GM15510 (cell line): ENCODE results near the gene HES3.

ENCODE experiments used
- POLR2A ChIP-seq: IDR thresholded peaks from 3 replicates; pipeline ENCODE4 v1.6.1; 2011; ENCODE audit warnings: borderline replicate concordance; ENCODE audit not compliant: insufficient read length; ENCODE audit errors: extremely low read depth

HES3 gene

DNA sequence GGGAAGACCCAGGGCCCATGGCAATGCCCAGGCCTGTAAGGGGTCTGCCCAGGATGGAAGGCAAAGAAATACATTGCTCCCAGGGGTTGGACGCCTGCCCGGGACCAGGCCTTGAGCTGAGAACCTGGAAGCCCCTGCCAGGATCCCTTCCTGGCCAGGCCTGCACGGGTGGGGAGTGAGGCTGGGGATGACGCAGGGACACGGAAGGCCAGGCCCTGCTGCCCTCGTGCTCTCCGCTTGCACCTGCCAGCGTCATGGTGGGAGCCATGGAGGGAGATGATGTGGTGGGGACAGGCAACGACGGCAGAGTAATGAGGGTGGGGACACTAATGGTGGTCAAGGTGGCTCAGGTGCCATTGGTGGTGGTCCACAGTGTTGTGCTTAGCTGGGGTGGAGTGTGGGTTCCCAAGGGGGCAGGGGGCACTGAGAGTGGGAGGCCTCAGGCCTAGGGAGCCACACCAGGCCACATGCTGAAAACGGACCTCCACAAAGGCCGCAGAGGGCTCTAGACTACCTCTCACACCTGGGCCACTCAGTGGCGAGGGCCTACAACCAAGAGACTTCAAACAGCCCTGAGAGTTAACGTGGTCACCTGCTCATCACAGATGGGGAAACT, 4.3 kb downstream of the HES3 start:
- TF ChIP-seq POLR2A = no peak

DNA sequence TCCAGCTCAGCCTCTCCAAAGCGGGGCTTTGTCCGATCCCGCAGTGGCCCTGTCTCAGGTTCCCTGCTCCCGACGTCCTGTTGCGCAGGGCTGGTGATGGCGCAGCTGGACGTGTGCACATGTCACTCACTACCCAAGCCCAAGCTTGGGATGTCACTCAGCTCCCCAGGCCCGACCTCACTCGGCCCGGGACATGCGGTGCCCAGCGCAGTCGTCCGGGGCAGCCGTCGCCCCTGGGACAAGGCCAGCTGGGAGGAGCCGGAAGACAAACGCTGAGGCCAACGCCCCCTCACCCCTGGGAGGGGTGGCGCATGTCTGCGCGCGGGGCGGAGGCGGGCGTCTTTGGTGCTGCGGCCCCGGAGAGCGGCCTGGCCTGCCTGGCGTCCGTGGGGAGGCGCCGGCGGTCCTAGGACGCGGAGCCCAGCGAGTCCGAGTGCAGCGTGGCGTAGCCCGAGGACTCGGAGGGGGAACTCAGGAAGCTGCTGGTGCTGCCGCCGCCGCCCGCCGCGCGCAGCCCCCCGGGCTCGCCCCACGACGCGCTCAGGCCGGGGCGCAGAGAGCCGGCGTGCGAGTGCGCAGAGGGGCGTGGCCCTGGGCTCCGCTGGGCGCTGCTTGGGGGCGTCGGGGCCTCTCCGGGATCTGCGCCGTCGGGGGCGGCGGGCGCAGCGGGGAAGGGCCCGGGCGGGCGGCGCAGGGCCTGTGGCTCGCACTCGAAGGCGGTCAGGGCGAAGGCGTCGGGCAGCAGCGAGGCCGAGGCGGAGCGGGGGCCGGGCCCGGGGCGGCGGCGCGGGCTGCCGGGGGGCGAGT, 5.2 kb downstream of the HES3 start:
- TF ChIP-seq POLR2A = no peak

DNA sequence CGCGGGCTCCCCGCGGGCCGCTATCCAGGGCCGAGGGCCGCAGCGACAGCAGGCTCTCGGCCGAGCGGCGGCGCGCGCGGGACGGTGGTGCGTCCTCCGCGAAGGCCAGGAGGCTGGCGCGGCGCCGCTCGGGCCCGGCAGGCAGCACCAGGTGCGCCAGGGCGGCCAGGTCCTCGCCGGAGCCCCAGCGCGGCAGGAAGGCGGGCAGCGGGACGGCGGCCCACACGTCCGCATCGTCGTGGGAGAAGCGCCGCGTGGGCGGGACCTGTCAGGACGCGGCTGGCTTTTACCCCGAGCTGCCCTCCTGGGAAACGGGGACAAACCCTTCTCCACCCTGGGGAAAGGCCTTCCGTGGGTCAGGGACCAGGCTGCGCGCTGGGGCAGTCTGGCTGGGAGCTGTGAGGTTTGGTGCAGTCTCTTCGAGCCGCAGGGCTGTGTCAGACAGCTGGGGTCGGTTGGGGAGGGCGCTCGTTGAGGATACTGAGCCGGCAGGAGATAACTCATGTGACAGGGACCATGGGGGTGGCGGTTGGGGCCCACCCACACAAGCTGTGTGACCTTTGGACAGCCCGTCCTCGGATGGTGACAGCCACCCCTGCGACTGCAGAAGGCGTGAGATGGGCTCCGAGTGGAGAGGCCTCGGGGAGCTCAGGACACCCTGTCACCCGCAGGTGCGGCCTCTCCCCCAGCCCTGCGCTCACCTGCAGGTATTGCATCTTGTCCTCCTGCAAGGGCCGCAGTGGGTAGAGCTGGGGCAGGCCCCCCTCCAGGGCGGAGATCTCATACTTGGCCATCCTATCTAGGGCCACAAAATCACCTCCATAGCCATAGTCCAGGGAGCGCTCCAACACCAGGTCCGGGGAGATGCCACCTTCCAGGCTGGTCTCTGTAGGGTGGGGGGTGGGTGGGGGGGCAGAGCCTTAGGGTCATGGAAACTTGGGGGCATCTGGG, 6.0 kb downstream of the HES3 start:
- TF ChIP-seq POLR2A = no peak

DNA sequence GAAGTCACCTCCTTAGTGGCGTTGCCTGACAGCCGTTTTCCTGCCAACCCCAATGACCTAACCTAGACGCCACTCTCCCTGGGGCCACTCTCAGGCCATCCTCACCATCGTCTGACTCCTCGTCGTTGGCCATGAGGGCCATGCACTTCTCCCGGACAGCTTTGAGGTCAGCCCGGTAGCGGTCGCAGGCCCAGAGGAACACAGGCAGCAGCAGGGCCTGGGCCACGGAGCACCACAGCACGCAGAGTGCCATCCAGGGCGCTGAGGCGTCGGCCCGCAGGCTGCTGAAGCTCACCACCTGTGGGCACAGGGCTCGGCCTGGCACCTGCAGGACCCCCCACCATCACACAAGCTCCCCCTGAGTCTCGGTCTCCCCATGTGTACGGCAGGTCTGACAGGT, 7.3 kb downstream of the HES3 start:
- TF ChIP-seq POLR2A = no peak

DNA sequence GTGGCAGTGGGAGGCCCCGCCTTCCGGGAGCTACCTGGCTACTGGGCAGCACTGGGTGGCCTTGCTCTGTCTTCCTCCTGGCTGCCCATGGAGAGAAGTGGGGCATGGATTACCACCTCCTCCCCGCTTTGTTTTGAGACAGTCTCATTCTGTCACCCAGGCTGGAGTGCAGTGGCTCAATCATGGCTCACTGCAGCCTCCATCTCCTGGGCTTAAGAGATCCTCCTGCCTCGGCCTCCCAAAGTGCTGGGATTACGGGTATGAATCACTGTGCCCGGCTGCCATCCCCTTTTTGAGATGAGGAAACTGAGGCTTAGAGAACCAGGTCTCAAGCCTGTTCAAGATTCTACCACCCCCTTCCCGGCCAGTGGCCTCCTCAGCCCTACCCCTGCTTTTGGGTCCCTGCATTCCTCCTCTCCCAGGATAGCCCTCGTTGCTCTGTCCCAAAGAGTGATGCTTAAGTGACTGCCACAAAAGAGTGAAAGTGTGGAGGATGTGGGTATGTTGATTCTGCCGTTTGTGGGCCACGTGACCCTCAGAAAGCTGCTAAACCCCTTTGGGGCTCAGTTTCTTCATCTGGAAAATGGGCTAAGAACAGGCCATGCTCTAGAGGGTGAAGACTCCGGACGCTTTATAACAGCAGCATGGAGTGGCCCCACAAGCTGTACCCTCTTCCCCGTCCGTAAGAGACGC, 7.8 kb downstream of the HES3 start:
- no peak for TF ChIP-seq POLR2A

DNA sequence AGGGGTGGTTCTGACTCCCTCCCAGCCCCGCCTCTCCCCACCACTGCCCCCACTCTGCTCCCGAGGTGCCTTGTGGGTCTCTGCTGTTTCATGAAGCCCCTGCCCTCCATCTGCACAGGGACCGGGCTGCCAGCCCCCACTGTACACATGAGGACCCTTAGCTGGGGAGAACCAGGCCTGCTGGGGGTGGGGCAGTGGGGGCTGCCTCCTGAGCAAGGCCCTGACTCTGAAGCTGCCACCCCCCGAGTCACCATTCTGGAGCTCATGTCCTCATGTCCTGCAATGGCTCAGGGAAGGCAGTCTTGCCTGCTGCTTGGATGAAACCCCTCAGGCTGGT, 8.4 kb downstream of the HES3 start:
- no peak for TF ChIP-seq POLR2A

DNA sequence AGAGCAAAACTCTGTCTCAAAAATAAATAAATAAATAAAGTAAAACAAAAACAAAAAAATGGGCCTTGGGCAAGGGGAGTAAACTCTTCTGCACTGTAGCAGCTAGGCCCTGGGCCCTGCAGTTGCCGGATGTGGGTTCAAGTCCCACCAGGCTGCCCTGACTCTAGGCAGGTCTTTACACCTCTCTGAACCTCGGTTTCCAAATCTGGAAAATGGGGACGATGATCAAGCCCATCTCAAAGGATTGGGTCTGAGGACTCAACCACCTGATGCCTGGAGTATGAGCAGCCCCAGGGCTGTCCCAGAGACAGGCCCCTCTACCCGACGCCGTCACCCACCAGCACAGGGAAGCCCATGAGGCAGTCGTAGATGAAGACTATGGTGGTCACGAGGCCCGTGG, 9.4 kb downstream of the HES3 start:
- no peak for TF ChIP-seq POLR2A

DNA sequence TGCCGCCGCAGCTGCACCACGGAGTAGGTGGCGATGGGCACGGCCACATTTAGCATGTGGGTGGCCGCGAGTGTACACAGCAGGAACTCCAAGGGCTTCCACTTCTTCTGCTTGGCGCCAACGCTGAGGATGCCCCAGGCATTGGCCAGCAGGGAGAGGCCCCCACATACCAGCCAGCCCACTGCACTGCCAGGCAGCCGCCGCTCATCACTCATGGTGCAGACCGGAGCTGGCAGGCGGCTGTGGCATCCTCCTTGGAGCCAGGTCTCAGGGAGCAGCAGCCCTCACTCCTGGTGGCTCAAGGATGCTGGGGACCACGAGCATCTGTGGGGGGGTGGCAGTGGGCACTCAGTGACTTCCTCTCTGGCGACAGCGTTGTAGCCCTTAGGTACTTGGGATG, 10.7 kb downstream of the HES3 start:
- TF ChIP-seq POLR2A = no peak

DNA sequence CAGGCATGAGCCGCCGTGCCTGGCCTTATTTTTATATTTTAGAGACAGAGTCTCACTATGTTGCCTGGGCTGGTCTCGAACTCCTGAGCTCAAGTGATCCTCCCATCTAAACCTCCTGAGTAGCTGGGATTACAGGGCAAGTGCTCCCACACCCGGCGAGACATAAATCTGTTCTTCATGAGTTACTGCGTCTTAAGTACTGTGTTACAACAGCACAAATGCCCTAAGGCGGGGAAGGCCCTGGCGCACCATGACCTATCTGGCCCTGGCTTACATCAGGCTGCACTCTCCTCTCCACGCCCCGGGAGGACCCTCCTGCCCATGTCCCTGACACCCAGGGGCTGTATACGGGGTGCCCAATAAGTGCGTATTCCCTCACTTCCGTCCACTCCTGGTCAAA, 12.7 kb downstream of the HES3 start:
- TF ChIP-seq POLR2A = no peak

DNA sequence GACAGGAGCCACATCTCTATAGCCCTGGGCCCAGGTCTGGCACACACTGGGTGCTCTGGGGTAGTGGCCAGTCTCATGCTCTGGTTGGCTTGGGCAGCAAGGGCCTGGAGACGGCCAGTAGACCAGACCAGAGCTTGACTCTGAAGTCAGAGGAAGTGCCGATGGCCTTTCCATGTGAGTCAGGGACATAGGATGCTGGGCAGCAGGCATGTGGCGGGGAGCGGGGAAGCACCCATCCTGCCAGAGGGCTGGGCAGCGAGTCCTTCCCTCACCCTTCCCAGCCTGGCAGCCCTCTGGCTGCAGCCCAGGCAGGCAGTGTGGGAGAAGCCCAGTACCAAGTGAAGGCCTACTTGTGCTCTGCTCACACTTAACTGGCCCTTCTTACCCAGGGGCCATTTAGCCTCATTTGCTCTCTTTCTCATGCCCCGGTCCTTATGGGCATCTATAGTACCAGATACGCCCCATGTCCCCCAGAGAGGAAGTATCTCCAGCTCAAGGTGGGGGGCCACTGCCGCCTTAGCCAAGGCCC, 13.6 kb downstream of the HES3 start:
- TF ChIP-seq POLR2A = no peak

DNA sequence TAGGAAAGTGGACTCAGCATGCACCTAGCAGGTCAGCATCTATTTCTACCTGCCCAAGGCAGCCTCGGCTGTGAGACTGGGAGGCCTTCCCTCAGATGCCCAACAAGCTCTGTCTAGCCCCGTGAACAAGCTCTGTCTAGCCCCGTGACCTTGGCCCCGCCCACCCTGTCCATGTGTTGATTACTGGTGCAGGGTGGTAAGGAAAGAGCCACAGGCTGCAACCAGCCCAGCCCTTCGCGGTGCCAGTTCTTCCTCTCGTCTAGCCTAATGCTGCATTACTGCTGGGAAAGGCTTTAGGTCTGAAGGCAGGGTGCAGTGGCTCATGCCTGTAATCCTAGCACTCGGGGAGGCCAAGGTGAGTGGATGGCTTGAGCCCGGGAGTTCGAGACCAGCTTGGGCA, 14.7 kb downstream of the HES3 start:
- no peak for TF ChIP-seq POLR2A

DNA sequence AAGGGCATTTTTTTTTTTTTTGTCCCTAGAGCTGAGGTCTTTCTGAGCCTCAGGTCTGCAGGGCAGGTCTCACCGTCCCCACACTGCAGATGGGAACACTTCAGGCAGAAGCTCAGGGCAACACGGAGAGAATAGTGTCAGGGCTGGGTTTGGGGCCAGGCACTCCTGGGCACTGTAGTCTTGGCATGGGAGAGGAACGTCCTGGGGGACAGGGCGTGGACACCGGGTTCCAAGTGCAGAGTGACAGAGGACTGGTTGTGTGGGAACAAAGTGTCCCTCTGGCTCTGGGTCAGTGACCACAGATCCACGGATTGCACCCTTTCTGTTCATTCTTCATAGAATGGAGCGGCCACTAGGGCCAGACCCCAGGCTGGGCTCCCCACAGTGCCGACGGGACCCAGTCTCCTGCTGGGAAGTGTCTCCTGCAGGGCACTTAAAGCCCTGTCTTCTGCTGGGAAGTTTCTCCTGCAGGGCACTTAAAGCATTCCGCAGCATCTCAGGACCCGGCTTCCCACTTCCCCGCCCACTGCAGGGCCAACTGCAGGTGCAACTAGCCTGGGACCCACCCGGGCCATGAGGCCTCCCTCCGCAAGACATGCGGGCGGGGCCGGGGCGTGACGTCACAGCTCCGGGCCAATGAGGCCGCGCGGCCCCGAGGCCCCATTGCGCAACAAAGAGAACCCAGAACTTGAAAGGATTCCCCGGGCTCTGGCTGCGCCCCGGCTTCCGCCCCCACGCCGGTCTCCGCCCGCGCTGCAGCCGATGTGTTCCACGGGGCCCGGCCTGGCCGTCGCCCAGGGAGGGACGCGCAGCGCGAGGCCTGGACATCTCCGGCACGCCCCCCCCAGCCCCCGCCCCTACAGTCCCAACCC, 15.7 kb downstream of the HES3 start:
- TF ChIP-seq POLR2A = no peak

DNA sequence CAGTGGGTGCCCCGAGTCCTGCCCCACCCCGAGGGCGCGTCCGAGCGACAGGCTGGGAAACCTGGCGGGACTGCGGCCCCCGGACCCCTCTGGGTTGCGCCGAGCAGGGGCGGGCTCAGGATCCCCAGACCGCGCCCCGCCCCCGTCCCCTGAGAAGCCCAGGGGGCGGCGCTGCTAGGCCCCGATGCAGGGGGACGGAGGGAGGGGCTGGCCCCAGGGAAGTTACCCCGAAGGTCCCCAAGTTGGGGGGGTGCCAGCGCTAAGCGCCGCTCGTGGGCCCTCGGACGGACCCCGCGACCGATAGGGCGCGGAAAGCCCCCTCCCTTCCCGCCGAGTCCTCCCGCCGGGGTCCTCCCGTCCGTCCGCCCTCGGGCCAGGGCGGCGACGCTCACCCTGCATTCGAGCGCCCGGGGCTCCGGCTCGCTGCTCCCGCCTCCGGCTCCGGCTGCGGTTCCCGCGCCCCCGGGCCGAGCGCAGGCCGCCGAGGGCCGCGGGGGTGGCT, 16.5 kb downstream of the HES3 start:
- TF ChIP-seq POLR2A = no peak
